ENCODE results near the gene LAMA4. TPM values are rescaled to one million over a fixed set of nuclear protein-coding genes. Genes with fewer than 3 reads are reported as not detected.

LAMA4 gene
- total RNA-seq, 4 donors from 2014 or later: 212 to 265 (median 238) TPM

- TF ChIP-seq CTCF (IDR thresholded peaks at IDR 0.05; ENCODE audit: low read depth): no peak
Measured at GRCh38 chr6:112210852-112211251, 43.5 kb downstream of the LAMA4 start.

GRCh38 chr6:112209131-112209530 lies 45.2 kb downstream of the LAMA4 start:
- no peak for TF ChIP-seq CTCF (IDR thresholded peaks at IDR 0.05; ENCODE audit: low read depth)

- TF ChIP-seq CTCF (IDR thresholded peaks at IDR 0.05; ENCODE audit: low read depth): no peak
Measured at GRCh38 chr6:112207776-112208175, 46.6 kb downstream of the LAMA4 start.

GRCh38 chr6:112207131-112207530 lies 47.2 kb downstream of the LAMA4 start:
- no peak for TF ChIP-seq CTCF (IDR thresholded peaks at IDR 0.05; ENCODE audit: low read depth)

- no peak for TF ChIP-seq CTCF (IDR thresholded peaks at IDR 0.05; ENCODE audit: low read depth)
Measured at GRCh38 chr6:112206110-112206458, 48.3 kb downstream of the LAMA4 start.

- no peak for TF ChIP-seq CTCF (IDR thresholded peaks at IDR 0.05; ENCODE audit: low read depth)
Measured at GRCh38 chr6:112205427-112206109, 48.8 kb downstream of the LAMA4 start.

- TF ChIP-seq CTCF (IDR thresholded peaks at IDR 0.05; ENCODE audit: low read depth): no peak
Measured at GRCh38 chr6:112204350-112204706, 50.0 kb downstream of the LAMA4 start.
